ENCODE measurements around the gene LOC128125822.

LOC128125822 gene

DNA sequence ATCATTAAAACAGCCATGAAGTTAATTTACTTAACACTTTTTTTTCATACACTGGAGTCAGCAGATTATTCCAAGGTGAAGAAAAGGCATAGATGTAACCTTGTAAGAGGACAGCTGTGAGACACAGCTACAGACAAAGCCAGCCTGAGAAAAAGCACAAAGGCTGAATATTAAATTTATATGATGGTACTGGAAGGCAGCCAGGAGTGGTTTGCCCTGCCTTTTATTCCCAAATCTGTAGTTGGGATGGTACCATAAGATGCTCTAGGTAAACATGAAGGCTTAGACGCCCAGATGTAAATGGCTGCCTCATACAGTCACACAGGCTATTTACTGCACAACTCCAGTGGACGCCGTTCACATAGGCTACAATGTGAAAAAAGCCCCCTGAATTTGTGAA is 42.1 kb upstream of the LOC128125822 start:
- Histone ChIP-seq H3K4me2 (ENCODE audit: low read length) (peak overlapping the region; percentile 41), H3K36me3 (ENCODE audit: control insufficient read depth in 1 of 2, insufficient read depth in 2 of 2, low read length in 2 of 2) (no peaks in the 10 kb centered on the region), H3K79me2 (ENCODE audit: insufficient read depth, low read length) (no peaks in the 10 kb centered on the region), H3K9me3 (ENCODE audit: control insufficient read depth in 1 of 2, insufficient read depth in 1 of 2, low read depth in 1 of 2, low read length in 2 of 2) (no peaks in the 10 kb centered on the region), H2AFZ (ENCODE audit: low read depth, low read length, poor library complexity, severe bottlenecking) (peak overlapping the region; percentile 68), H3K4me3 (replicated peaks in 1 of 2; ENCODE audit: low read depth in 1 of 2, low read length in 2 of 2) (no peak overlapping the region), H3K9me2 (ENCODE audit: insufficient read depth) (no peaks in the 10 kb centered on the region), H3K27ac (ENCODE audit: low read depth, low read length) (no peak overlapping the region), H3K4me1 (ENCODE audit: control insufficient read depth in 1 of 2, insufficient read depth in 2 of 2, low read length in 2 of 2) (peaks cover 27 to 39% of the 10 kb centered on the region in 2 experiments), H3K27me3 (ENCODE audit: insufficient read depth, low read length) (no peaks in the 10 kb centered on the region), H3K9ac (ENCODE audit: low read length) (no peak overlapping the region; the same call in 1 of the 2 replicates), H4K20me1 (ENCODE audit: insufficient read depth) (no peaks in the 10 kb centered on the region)
- no peak for ATAC-seq
- intact Hi-C loops (cut with micrococcal nuclease), result no loop called here
- no peak for DNase-seq (ENCODE audit: low read depth, low spot score)
- ChIA-PET CTCF (no interaction called here), RAD21 (ENCODE audit: low non-redundant PET in 1 of 2, low total read pairs in 2 of 2, uncharacterized antibody in 2 of 2, unreplicated experiment in 2 of 2) (no interaction called here), POLR2A (no interaction called here)
- no TSS peak for BruUV-seq (replicated peaks)
- TF ChIP-seq TCF7L2 (IDR thresholded peaks at IDR 0.05; ENCODE audit: borderline replicate concordance, extremely low read depth, insufficient read depth, insufficient read length) (no peak), YY1 (IDR thresholded peaks at IDR 0.05; ENCODE audit: extremely low read depth, insufficient replicate concordance, low read depth, low read length) (no peak), ZFX (IDR thresholded peaks at IDR 0.05) (no peak), CEBPB (IDR thresholded peaks at IDR 0.05; ENCODE audit: low read depth) (no peak), FOSL1 (IDR thresholded peaks at IDR 0.05; ENCODE audit: low read depth) (no peak), REST (IDR thresholded peaks at IDR 0.05; ENCODE audit: low read depth) (no peak), ATF3 (IDR thresholded peaks at IDR 0.05) (no peak), SP1 (IDR thresholded peaks at IDR 0.05; ENCODE audit: low read depth) (no peak)

All from HCT116 (cell line).